HG02588 (cell line): ENCODE measurements around the gene PSMG4.

Source experiments
- ATAC-seq: cut with Tn5 transposase; IDR thresholded peaks from one replicate; pipeline ENCODE4 v1.9.1; 2021; ENCODE audit warnings: mild to moderate bottlenecking, moderate library complexity; ENCODE audit not compliant: unreplicated experiment

Gene PSMG4

GRCh38 chr6:3273707-3274521 is 15.2 kb downstream of the PSMG4 start:
- no peak for ATAC-seq

- no peak for ATAC-seq
These were observed 17.7 kb downstream of the PSMG4 start for GRCh38 chr6:3276174-3277167.

GRCh38 chr6:3277251-3277650 is 18.5 kb downstream of the PSMG4 start:
- ATAC-seq = no peak

- no peak for ATAC-seq
These were observed 19.2 kb downstream of the PSMG4 start for GRCh38 chr6:3277851-3278416.

- no peak for ATAC-seq
These were observed 19.9 kb downstream of the PSMG4 start for GRCh38 chr6:3278691-3279090.

- no peak for ATAC-seq
These were observed 21.3 kb downstream of the PSMG4 start for GRCh38 chr6:3280091-3280490.

- ATAC-seq = no peak
These were observed 22.2 kb downstream of the PSMG4 start for GRCh38 chr6:3280866-3281465.

DNA sequence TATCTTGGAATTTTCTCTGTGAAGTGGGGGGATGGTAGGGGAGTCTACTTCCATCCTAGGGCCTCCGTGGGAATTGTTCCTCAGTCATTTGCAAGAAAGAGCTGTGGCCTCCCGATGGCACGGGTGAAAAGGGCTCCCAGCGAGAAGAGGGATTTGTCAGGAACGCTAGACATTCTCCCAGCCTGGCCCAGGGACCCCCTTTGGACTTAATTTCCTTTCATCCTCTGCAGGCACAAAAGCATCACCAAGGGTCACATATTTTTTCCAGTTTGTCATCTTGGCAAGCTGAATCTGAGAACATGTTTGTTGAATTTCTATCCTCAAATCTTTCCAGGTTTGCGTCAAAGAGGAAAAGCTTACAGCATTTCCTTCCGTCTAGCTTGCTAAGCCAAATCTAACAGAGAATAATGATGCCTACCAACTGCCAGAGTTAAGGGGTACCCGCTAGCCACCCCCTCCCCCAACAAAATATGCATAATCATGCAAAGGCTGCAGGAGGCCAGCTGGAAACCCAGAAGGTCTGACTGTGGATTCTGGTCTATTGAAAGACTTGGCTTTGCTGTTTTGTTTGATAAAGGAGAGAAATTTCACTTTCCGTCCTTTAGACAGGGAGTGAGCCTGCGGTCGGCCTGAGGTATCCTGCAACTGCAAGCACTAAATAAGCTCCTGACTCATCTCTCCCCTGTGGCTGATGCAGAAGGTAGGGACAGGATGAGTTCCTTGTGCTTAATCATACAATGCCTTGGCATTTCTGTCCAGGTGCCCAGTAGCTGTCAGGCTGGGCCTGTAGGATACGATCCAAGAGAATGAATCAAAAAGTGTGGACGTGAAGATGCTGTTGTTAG is 23.1 kb downstream of the PSMG4 start:
- ATAC-seq = no peak

GRCh38 chr6:3282476-3283236 is 23.9 kb downstream of the PSMG4 start:
- no peak for ATAC-seq

DNA sequence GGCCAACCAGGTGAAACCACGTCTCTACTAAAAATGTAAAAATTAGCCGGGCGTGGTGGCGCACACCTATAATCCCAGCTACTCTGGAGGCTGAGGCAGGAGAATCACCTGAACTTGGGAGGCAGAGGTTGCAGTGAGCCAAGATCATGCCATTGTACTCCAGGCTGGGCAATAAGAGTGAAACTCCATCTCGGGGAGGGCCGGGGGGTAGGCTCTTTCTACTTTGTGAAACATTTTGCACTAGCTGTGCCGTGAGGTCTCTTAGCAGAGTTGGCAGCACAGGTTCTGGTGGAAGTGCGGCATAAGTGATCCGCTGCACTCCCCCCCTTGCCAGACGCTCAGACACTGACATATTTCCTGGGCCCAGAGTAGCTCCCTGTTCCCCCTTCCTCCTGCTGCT is 24.5 kb downstream of the PSMG4 start:
- ATAC-seq = no peak

DNA sequence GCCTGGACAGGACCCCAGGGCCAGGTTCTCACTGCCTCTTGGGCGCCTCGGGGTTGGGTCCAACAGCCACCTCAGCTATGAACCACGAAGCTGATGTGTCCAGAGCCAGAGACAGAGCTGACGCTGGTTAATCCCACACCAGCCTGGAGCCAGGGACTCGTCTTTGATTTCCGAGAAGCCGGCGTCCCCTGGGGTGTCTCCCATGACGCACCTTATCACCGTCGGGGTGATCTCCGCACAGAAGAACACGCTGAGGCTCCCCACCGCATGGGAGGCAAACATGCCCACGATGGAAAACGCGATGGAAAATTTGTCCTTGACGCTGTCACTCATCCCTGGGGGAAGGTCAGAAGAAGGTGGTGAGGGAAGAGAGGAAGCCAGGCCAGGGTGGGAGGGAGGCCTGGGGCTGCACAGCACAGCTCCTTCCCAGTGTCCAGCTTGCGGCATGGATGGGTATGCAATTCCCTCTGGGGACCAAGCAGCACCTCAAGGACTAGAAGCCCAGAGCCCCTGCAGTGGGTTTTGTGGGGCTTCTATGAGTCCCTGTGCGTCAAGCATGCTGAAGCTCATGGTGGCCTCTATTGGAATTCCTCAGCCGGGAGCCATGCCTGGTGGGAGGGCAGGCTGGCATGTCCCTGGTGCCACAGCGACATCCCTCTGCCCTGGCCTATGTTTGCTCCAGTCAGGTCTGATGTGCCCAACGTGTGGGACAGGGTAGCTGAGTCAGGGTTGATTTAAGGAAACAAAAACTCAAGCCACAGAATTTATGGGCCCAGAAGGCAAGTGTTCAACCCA is 25.1 kb downstream of the PSMG4 start:
- no peak for ATAC-seq

DNA sequence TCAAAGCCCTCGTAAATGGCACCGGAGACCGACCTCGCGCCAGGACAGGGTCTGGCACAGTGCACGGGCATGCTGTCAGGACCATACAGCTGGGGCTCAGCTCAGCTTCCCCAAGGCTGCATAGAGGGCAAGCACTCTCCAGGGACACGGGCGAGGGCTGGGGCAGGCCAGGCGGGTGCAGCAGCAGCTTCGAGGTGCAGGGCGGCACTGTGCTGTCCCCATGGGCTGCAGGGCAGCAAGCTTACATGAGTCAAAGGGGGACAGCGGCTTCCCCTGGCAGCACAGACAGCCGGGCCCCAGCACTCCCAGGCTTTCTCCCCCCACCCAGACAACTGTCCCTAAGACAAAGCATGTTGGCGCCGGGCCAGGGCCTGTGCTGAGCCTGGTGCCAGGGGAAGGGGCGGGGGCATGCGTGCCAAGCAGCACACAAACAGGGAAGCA is 25.7 kb downstream of the PSMG4 start:
- ATAC-seq = no peak

GRCh38 chr6:3285049-3285639 is 26.4 kb downstream of the PSMG4 start:
- ATAC-seq = no peak

GRCh38 chr6:3285732-3286131 is 27.0 kb downstream of the PSMG4 start:
- no peak for ATAC-seq

- ATAC-seq = no peak
These were observed 28.0 kb downstream of the PSMG4 start for GRCh38 chr6:3286641-3287171.

- no peak for ATAC-seq
These were observed 28.6 kb downstream of the PSMG4 start for GRCh38 chr6:3287308-3287707.

DNA sequence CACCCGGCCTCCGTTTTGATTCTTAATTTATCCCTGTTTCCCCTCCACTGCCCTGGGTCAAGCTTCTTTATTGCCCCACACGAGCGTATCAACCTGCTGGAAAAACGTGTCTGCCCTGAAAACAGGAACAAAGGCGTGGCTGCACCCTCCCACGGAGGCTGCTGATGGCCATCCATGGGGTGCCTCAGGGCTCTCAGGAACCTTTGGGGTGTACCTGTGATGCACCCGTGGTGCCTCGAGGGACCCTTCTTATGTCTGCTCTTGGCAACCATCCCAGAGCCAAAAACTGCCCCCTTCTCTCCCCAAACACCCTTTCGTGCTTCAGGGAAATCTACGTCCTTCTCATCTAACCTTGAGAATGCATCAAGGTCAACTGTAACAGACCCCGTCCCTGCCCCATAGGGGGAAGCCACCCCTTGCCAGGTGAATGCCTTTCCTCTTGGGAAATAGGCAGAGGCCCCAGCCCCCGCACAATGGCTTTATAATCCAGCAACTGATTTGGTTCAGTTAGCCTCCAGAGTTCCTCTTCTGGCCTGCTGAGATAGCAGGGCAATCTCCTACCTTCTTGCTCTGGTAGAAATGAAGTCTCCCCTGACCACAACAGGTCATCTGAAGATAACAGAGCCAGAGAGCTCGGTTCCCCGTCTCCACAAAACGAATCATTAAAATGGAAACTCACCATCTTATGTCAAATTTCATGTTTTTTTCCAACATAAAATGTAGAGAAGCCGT is 29.4 kb downstream of the PSMG4 start:
- no peak for ATAC-seq
